K562 (cell line): Measurements from ENCODE around the gene DUSP10. TPM values are rescaled to one million over a fixed set of nuclear protein-coding genes. Genes with fewer than 3 reads are reported as not detected.
A peak's percentile ranks its signal among the peaks of the same experiment; 100 is the strongest.

ENCODE experiments used
- CTBP1 ChIP-seq: fragments of 450-650 bp; IDR thresholded peaks from 2 replicates; pipeline ENCODE4 v1.6.1; 2016; ENCODE audit warnings: borderline replicate concordance
- E2F3 ChIP-seq: fragments of 250-450 bp; sonication (Bioruptor Pico); IDR thresholded peaks from 2 replicates; pipeline ENCODE4 v1.4.0; 2020; ENCODE audit warnings: mild to moderate bottlenecking
- GABPA ChIP-seq: fragments of 200-800 bp; sonication (Bioruptor generic); conservative IDR thresholded peaks from 2 replicates; pipeline ENCODE4 v1.6.1; 2016; ENCODE audit warnings: low read depth, missing genetic modification characterization, missing compliant biosample characterization
- HCFC1 ChIP-seq: IDR thresholded peaks from 2 replicates; pipeline ENCODE4 v1.6.1; 2012; ENCODE audit warnings: low read depth, low read length, improper control_type of control experiment
- KLF10 ChIP-seq: fragments of 250-450 bp; sonication (Bioruptor Pico); IDR thresholded peaks from 2 replicates; pipeline ENCODE4 v1.6.1; 2021; ENCODE audit warnings: matching md5 sums
- KLF13 ChIP-seq: fragments of 450-650 bp; IDR thresholded peaks from 2 replicates; pipeline ENCODE4 v1.6.1; 2016; ENCODE audit warnings: missing genetic modification characterization, low read depth, mild to moderate bottlenecking, missing compliant biosample characterization, moderate library complexity, borderline replicate concordance
- MBD2 ChIP-seq: sonication (generic); IDR thresholded peaks from 2 replicates; pipeline ENCODE4 v1.6.1; 2016; ENCODE audit warnings: low read depth, borderline replicate concordance
- NR4A1 ChIP-seq, 2 experiments: fragments of 250-450 bp in 1 of 2; fragments of 450-650 bp in 1 of 2; sonication (Bioruptor Pico) in 1 of 2; IDR thresholded peaks; 2 replicates each; pipeline versions ENCODE4 v1.4.0 to v1.6.1; 2016 to 2020; ENCODE audit warnings: mild to moderate bottlenecking in 2 of 2, missing compliant biosample characterization in 1 of 2, missing genetic modification characterization in 1 of 2, moderate library complexity in 1 of 2
- SPI1 ChIP-seq: IDR thresholded peaks from 2 replicates; pipeline ENCODE4 v1.6.1; 2011; ENCODE audit warnings: low read depth, low read length, control low read depth, borderline replicate concordance
- TBL1XR1 ChIP-seq, 2 experiments: IDR thresholded peaks; 2 replicates each; pipeline ENCODE4 v1.6.1; 2012; ENCODE audit warnings: improper control_type of control experiment in 2 of 2, low read length in 2 of 2, mild to moderate bottlenecking in 1 of 2
- ZNF561 ChIP-seq: fragments of 450-650 bp; formaldehyde crosslinking; conservative IDR thresholded peaks from 2 replicates; pipeline ENCODE4 v1.4.0; 2020; ENCODE audit warnings: mild to moderate bottlenecking, moderate library complexity
- ZSCAN32 ChIP-seq: fragments of 450-650 bp; formaldehyde crosslinking; IDR thresholded peaks from 2 replicates; pipeline ENCODE4 v1.4.0; 2020; ENCODE audit warnings: mild to moderate bottlenecking, moderate library complexity
- polyA plus RNA-seq, 8 experiments: library from polyadenylated mRNA; depleted of rRNA in 4 of 8; stranded (reverse) in 5 of 8; unstranded in 3 of 8; fragments of >200 nt; fragmentation: Nextera tagmentation in 2 of 8; fragmentation: Illumina TruSeq in 1 of 8; extraction: Ambion mirVana in 2 of 8; extraction: Trizol in 1 of 8; gene quantifications; 2 replicates each; pipeline versions ENCODE4 v1.2.1 to v1.2.3, GENCODE V29; 2011 to 2014; ENCODE audit warnings: inconsistent platforms in 1 of 8, missing spikeins in 1 of 8
- total RNA-seq, 7 experiments: library from RNA; depleted of rRNA in 6 of 7; stranded (reverse); fragments of >200 nt in 6 of 7; fragmentation: Illumina TruSeq in 2 of 7; extraction: Trizol in 2 of 7; gene quantifications; 2 replicates each; pipeline versions ENCODE4 v1.2.1 to v1.2.3, GENCODE V29; 2011 to 2021; ENCODE audit warnings: low replicate concordance in 1 of 7
- TF ChIP-seq, protein P1 (sequence below): fragments of 450-650 bp; IDR thresholded peaks from 2 replicates; pipeline ENCODE4 v1.6.1; 2016; ENCODE audit warnings: mild to moderate bottlenecking
- TF ChIP-seq, protein P2 (sequence below): fragments of 450-650 bp; IDR thresholded peaks from 2 replicates; pipeline ENCODE4 v1.6.1; 2016; ENCODE audit warnings: missing biosample characterization, missing genetic modification characterization
- TF ChIP-seq, protein P3 (sequence below), 2 experiments: IDR thresholded peaks; 2 replicates each; pipeline ENCODE4 v1.6.1; 2011; ENCODE audit warnings: borderline replicate concordance in 1 of 2, control low read depth in 1 of 2, low read depth in 1 of 2, low read length in 1 of 2, mild to moderate bottlenecking in 1 of 2, mixed read lengths in 1 of 2, moderate library complexity in 1 of 2; ENCODE audit not compliant: insufficient read depth in 1 of 2, insufficient read length in 1 of 2, poor library complexity in 1 of 2, severe bottlenecking in 1 of 2; ENCODE audit errors: extremely low read depth in 1 of 2
- TF ChIP-seq, protein P4 (sequence below): fragments of 450-650 bp; IDR thresholded peaks from 2 replicates; pipeline ENCODE4 v1.6.1; 2017; ENCODE audit warnings: antibody characterized with exemption, mild to moderate bottlenecking
- TF ChIP-seq, protein P5 (sequence below): sonication (generic); formaldehyde crosslinking; IDR thresholded peaks from 2 replicates; pipeline ENCODE4 v1.9.0; 2022; ENCODE audit warnings: mild to moderate bottlenecking, missing genetic modification reagents

The DUSP10 gene
- total and polyA plus RNA-seq, 9 of the 15 experiments (the other 6 are each of a cell fraction or from before 2014, with no cell fraction given) = 1.7 to 8.3 (median 6.1) TPM

DNA sequence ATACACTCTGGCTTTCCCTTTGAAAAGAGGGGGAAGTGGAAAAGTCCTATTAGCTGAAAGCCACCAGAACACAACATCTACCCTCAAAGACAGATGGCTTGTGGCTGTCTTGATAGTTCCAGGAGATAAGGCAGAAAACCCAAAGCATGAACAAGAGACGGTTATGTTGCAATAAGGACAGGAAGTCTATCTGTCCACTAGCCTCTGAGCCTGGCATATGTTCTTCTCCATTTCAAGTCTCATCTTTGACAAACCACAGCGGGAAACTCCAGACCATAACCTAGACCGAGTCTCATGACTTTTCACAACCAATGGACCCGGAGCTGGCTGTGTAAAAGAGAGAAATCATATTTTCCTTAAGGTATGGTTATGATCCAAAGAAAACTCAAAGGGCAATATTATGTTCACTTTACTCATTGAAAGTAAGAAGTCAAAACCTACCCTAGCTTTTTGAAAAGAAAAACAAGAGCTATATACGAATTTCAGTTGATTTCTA, 33.8 kb downstream of the DUSP10 start (continued):
- TF ChIP-seq, protein P1, sequence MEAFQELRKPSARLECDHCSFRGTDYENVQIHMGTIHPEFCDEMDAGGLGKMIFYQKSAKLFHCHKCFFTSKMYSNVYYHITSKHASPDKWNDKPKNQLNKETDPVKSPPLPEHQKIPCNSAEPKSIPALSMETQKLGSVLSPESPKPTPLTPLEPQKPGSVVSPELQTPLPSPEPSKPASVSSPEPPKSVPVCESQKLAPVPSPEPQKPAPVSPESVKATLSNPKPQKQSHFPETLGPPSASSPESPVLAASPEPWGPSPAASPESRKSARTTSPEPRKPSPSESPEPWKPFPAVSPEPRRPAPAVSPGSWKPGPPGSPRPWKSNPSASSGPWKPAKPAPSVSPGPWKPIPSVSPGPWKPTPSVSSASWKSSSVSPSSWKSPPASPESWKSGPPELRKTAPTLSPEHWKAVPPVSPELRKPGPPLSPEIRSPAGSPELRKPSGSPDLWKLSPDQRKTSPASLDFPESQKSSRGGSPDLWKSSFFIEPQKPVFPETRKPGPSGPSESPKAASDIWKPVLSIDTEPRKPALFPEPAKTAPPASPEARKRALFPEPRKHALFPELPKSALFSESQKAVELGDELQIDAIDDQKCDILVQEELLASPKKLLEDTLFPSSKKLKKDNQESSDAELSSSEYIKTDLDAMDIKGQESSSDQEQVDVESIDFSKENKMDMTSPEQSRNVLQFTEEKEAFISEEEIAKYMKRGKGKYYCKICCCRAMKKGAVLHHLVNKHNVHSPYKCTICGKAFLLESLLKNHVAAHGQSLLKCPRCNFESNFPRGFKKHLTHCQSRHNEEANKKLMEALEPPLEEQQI = peak; percentile 74
- TF ChIP-seq HCFC1 (no peak), TBL1XR1 (IDR thresholded peaks at IDR 0.05; ENCODE audit: low read length in 2 of 2) (peak in 1 of 2 experiments; percentile 96; a peak in 2 of 4 replicates), MBD2 (peak; percentile 60; the same call in 1 of the 2 replicates), KLF13 (tag) (peak; percentile 53), E2F3 (CRISPR knock-in tag) (peak; percentile 43; the same call in 1 of the 2 replicates), ZSCAN32 (CRISPR knock-in tag) (no peak), GABPA (tag) (peak; percentile 83), SPI1 (peak; percentile 83), CTBP1 (peak; percentile 72; the same call in 1 of the 2 replicates), KLF10 (CRISPR knock-in tag) (no peak), NR4A1 (CRISPR knock-in tag; IDR thresholded peaks at IDR 0.05) (no peak), NR4A1 (tag; IDR thresholded peaks at IDR 0.05) (0 out of 2 replicates have a peak, but pooled peaks have one; percentile 54), ZNF561 (CRISPR knock-in tag) (no peak)
- TF ChIP-seq, protein P2, sequence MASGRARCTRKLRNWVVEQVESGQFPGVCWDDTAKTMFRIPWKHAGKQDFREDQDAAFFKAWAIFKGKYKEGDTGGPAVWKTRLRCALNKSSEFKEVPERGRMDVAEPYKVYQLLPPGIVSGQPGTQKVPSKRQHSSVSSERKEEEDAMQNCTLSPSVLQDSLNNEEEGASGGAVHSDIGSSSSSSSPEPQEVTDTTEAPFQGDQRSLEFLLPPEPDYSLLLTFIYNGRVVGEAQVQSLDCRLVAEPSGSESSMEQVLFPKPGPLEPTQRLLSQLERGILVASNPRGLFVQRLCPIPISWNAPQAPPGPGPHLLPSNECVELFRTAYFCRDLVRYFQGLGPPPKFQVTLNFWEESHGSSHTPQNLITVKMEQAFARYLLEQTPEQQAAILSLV (tag) = peak; percentile 94
- TF ChIP-seq, protein P3, sequence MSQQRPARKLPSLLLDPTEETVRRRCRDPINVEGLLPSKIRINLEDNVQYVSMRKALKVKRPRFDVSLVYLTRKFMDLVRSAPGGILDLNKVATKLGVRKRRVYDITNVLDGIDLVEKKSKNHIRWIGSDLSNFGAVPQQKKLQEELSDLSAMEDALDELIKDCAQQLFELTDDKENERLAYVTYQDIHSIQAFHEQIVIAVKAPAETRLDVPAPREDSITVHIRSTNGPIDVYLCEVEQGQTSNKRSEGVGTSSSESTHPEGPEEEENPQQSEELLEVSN (IDR thresholded peaks at IDR 0.05; ENCODE audit: borderline replicate concordance in 1 of 2, extremely low read depth in 1 of 2, insufficient read depth in 1 of 2, insufficient read length in 1 of 2, low read depth in 1 of 2, low read length in 1 of 2, poor library complexity in 1 of 2, severe bottlenecking in 1 of 2) = peak; percentile 39 to 75
- TF ChIP-seq, protein P4, sequence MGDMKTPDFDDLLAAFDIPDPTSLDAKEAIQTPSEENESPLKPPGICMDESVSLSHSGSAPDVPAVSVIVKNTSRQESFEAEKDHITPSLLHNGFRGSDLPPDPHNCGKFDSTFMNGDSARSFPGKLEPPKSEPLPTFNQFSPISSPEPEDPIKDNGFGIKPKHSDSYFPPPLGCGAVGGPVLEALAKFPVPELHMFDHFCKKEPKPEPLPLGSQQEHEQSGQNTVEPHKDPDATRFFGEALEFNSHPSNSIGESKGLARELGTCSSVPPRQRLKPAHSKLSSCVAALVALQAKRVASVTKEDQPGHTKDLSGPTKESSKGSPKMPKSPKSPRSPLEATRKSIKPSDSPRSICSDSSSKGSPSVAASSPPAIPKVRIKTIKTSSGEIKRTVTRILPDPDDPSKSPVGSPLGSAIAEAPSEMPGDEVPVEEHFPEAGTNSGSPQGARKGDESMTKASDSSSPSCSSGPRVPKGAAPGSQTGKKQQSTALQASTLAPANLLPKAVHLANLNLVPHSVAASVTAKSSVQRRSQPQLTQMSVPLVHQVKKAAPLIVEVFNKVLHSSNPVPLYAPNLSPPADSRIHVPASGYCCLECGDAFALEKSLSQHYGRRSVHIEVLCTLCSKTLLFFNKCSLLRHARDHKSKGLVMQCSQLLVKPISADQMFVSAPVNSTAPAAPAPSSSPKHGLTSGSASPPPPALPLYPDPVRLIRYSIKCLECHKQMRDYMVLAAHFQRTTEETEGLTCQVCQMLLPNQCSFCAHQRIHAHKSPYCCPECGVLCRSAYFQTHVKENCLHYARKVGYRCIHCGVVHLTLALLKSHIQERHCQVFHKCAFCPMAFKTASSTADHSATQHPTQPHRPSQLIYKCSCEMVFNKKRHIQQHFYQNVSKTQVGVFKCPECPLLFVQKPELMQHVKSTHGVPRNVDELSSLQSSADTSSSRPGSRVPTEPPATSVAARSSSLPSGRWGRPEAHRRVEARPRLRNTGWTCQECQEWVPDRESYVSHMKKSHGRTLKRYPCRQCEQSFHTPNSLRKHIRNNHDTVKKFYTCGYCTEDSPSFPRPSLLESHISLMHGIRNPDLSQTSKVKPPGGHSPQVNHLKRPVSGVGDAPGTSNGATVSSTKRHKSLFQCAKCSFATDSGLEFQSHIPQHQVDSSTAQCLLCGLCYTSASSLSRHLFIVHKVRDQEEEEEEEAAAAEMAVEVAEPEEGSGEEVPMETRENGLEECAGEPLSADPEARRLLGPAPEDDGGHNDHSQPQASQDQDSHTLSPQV = peak; percentile 96
- TF ChIP-seq, protein P5, sequence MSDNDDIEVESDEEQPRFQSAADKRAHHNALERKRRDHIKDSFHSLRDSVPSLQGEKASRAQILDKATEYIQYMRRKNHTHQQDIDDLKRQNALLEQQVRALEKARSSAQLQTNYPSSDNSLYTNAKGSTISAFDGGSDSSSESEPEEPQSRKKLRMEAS (CRISPR knock-in tag) = peak; percentile 62; the same call in 1 of the 2 replicates
